ENCODE measurements around the gene CUX1.
"Not testable (repeated sequence)": the region's sequence is repeated elsewhere in the genome, so short reads cannot be mapped to it uniquely, and the experiment has no call there.

The CUX1 gene

DNA sequence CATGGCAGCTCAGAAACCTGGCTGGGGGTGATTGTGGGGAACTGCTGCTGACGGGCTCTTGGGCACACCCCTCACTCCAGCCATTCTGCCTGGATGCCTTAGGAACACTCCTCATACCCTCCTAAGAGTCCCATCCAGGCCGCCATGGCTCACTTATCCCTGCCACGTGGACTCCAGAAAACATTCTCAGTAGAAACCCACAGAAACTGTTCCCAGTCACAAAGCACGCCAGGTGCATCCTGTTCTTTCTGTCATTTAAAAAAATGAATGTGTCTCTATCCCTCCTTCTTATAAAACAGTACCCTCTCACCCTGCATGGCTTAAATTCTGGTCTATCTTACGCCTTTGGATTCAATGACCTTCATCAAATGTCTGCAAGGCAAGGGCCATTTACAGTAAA lies 177.7 kb downstream of the CUX1 start:
- Histone ChIP-seq H3K9me3 (ENCODE audit: control insufficient read depth, insufficient read depth, low read length) (no peaks in the 10 kb centered on the region), H3K4me1 (ENCODE audit: insufficient read depth, low read length) (peaks cover 13% of the 10 kb centered on the region; the same call in 1 of the 2 replicates), H3K9ac (ENCODE audit: low read depth, low read length) (no peak overlapping the region), H3K36me3 (ENCODE audit: insufficient read depth, low read length) (no peaks in the 10 kb centered on the region)

DNA sequence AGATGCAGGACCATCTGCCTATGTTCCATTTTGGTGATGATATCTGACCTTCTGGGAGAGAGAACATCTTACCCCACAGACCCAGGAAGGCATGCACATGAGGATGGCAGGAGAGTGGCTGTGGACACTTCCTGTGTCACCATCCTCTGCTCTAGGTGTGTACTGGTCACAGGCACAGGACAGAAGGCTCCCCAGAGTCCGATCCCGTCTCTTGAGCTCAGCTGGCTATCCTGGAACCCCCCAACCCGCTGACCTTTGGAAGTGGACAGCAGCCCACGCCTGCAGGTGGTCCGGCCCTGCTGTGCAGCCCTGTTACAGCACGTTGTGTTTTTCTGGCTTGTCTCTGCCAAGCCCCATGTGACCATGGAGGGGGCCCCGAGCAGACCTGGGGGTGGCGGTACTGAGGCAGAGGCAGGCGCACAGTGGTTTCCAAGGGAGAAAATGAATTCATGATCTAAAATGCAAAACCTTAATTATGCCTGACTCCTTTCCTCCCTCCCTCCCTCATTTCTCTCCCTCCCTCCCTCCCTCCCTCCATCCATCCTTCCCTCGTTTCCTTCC lies 178.8 kb downstream of the CUX1 start:
- peaks cover 20% of the 10 kb centered on the region for H3K4me1 ChIP-seq (ENCODE audit: insufficient read depth, low read length)
- H3K36me3 ChIP-seq (ENCODE audit: insufficient read depth, low read length) = no peaks in the 10 kb centered on the region
- H3K9ac ChIP-seq (ENCODE audit: low read depth, low read length) = no peak overlapping the region

DNA sequence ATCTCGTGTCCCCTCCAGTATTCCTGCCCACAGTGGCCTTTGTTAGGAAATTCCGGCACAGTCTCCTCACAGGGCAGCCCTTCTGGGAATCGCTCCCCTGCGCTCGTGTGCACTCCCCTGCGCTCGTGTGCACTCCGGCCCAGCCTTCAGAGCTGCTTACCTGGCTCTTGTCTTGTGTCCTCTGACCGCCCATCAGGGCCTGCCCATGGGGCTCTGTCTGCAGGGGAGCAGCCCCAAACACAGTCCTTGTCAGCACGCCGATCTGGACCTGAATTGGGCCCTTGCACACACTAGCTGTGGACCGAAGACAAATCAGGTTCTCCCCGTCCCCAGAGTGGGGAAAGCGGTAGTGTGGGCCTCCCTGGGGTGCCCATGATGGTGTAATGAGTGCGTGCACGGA lies 179.4 kb downstream of the CUX1 start:
- Histone ChIP-seq H3K9me3 (ENCODE audit: control insufficient read depth, insufficient read depth, low read length) (no peaks in the 10 kb centered on the region), H3K36me3 (ENCODE audit: insufficient read depth, low read length) (no peaks in the 10 kb centered on the region), H3K9ac (ENCODE audit: low read depth, low read length) (no peak overlapping the region), H3K4me1 (ENCODE audit: insufficient read depth, low read length) (peaks cover 20% of the 10 kb centered on the region)

More for the DNA sequence above, 178.8 kb downstream of the CUX1 start:
- H3K9me3 ChIP-seq (ENCODE audit: control insufficient read depth, insufficient read depth, low read length) = no peaks in the 10 kb centered on the region

DNA sequence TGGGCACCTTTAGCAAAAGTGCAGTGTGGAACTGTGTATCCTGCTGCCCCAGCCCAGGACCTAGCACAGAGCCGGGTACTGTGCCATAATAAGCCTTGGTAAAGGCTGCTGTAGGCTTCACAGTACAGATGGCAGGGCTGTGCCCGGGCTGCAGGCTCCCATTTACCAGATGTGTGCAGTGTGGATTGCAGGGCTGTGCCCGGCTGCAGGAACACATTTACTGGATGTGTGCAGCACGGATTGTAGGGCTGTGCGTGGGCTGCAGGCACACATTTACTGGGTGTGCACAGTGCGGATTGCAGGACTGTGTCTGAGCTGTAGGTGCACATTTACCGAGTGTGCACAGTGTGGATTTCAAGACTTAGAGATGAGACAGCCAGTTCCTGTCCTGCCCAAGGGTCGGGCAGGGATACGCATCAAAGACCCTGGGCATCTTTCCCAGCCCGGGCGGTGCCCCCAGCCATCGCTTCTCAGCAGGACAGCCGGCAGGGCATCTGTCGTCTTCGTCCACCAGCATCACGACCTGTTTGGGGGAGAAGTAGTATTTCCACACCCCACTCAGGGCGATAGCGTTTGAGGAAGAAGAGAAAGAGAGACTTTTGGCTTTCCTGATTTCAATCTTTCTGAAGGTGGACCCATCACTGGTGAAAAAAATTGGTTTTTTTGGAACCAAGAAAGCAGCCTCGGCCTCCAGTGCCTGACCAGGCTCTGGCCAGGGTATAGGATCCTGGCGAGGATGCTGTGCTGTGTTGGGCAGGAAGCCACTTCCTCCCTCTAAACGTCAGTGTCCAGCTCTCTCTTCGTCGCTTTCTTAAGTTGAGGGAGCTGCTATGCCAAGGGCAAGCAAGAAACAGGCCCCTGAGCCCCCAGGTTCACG lies 180.8 kb downstream of the CUX1 start:
- Histone ChIP-seq H3K9ac (ENCODE audit: low read depth, low read length) (no peak overlapping the region), H3K4me1 (ENCODE audit: insufficient read depth, low read length) (peaks cover 20% of the 10 kb centered on the region)

DNA sequence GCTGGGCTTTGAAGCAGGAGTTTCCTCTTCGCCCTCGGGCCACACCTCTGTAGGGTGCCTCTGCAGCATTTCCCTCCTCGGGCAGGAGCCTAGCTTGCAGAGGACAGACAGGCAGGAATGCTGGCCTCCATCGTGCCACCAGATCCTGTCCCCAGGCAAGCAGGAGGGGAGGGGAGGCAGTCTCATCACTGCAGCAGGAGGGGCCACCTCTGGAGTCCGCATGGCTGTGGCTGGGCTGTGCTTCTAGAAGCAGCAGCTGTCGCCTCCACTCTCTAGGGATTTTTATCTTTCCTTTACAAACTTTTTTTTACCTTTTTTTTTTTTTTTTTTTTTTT lies 181.4 kb downstream of the CUX1 start:
- Histone ChIP-seq H3K9me3 (ENCODE audit: control insufficient read depth, insufficient read depth, low read length) (no peaks in the 10 kb centered on the region), H3K4me1 (ENCODE audit: insufficient read depth, low read length) (peaks cover 20% of the 10 kb centered on the region), H3K36me3 (ENCODE audit: insufficient read depth, low read length) (no peaks in the 10 kb centered on the region), H3K9ac (ENCODE audit: low read depth, low read length) (no peak overlapping the region)

More for the DNA sequence above, 180.8 kb downstream of the CUX1 start:
- no peaks in the 10 kb centered on the region for H3K36me3 ChIP-seq (ENCODE audit: insufficient read depth, low read length)
- H3K9me3 ChIP-seq (ENCODE audit: control insufficient read depth, insufficient read depth, low read length) = no peaks in the 10 kb centered on the region

DNA sequence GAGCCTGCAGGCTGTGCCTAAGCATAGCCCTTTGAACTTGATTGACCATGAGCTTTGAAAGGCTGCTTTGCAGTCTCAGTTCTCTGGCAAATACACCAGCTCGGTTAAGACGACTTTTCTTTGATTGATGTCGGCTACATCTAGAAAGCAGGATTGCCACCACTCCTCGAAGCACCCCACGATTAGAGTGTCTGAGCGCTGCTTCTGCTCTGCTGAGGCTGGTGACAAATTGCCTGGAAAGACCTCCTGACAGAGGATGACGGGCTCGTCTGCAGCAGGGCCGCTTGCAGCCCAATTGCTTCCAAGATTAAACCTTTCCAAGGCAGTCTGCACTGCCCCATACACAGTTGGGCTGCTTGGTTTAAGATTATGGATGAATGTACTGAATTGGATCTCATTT lies 182.0 kb downstream of the CUX1 start:
- Histone ChIP-seq H3K36me3 (ENCODE audit: insufficient read depth, low read length) (no peaks in the 10 kb centered on the region), H3K4me1 (ENCODE audit: insufficient read depth, low read length) (peaks cover 20% of the 10 kb centered on the region), H3K9ac (ENCODE audit: low read depth, low read length) (no peak overlapping the region), H3K9me3 (ENCODE audit: control insufficient read depth, insufficient read depth, low read length) (no peaks in the 10 kb centered on the region)

DNA sequence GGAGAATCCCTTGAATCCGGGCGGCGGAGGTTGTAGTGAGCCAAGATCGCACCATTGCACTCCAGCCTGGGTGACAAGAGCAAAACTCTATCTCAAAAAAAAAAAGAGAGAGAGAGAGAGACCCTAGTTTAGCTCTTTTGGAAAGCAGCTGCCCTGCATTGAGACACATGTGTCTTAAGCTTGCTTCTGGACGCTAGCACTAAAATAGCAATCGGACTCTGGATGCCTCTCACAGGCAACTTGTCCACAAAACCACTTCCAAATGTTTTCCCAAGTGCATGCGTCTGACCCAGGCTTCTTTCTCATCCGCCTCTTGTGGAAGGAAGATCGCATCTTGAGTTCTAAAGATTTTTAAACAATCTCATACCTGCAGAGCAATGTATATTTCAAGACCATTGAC lies 182.7 kb downstream of the CUX1 start:
- Histone ChIP-seq H3K9ac (ENCODE audit: low read depth, low read length) (no peak overlapping the region), H3K9me3 (ENCODE audit: control insufficient read depth, insufficient read depth, low read length) (no peaks in the 10 kb centered on the region), H3K36me3 (ENCODE audit: insufficient read depth, low read length) (no peaks in the 10 kb centered on the region), H3K4me1 (ENCODE audit: insufficient read depth, low read length) (peaks cover 20% of the 10 kb centered on the region)

DNA sequence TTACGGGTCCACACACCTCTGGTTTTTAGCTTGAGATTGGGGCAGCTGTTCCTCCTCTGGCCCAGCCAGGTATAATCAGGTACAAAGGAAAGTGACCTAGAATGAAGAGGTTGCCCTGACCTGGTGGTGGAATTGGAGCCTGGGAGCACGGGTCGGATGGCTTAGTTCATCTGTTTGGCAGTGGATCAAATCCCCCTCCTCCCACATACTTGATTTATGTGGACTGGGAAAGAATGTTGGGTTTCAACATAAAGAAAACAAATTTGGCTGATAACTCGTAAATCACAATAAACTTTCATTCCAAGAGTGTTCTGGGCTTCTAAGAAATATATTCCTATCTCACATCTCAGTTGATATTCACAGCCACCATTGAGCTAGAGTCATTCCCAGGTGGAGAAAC lies 186.8 kb downstream of the CUX1 start:
- no peak overlapping the region for H3K9ac ChIP-seq (ENCODE audit: low read depth, low read length)
- no peaks in the 10 kb centered on the region for H3K9me3 ChIP-seq (ENCODE audit: control insufficient read depth, insufficient read depth, low read length)
- H3K36me3 ChIP-seq (ENCODE audit: insufficient read depth, low read length) = no peaks in the 10 kb centered on the region
- H3K4me1 ChIP-seq (ENCODE audit: insufficient read depth, low read length) = peaks cover 7% of the 10 kb centered on the region; the same call in 1 of the 2 replicates

DNA sequence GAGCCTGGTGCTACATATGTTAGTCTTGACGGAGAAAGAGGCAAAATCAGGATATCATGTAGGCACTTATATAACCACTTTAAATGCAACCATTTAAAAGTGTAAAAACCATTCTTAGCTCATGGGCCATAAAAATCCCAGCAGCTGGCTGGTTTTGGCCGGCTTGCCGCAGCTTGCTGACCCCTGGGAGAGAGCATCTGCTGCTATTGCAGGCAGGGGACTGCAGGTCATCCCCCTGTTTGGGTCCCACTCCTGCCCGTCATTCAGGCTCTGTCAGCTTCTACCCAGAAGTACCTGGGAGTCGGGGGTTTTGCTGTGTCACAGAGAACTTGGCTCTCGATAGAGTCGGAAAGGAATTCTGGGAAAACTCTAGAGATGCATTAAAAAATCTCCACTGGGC lies 187.4 kb downstream of the CUX1 start:
- H3K4me1 ChIP-seq (ENCODE audit: insufficient read depth, low read length) = peaks cover 7% of the 10 kb centered on the region; the same call in 1 of the 2 replicates
- H3K36me3 ChIP-seq (ENCODE audit: insufficient read depth, low read length) = no peaks in the 10 kb centered on the region
- no peak overlapping the region for H3K9ac ChIP-seq (ENCODE audit: low read depth, low read length)
- no peaks in the 10 kb centered on the region for H3K9me3 ChIP-seq (ENCODE audit: control insufficient read depth, insufficient read depth, low read length)

DNA sequence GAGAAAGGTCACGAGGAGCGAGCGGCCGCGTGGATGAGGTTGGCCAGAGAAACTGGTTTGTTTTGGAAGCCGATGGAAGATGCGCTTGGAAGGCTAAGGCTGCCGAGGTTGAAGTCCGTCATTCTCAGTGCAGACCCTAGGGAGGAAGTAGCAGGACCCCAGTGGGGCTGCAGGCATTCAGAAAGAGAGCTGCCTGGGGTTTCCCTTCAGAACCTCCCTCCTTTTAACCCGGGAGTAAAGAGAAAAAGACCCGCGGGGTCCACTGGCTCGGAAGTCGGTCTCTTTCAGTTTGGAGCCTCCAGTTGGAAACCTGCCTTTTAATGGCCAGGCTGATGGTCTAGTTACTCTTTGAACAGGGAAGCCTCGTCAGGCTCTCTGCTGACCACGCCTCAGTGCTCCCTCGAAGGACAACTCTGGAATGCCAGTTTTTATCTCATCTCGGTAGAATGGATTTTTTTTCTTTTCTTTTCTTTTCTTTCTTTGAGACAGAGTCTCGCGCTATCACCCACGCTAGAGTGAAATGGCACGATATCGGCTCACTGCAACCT lies 188.6 kb downstream of the CUX1 start:
- no peak overlapping the region for H3K9ac ChIP-seq (ENCODE audit: low read depth, low read length)
- H3K4me1 ChIP-seq (ENCODE audit: insufficient read depth, low read length) = no peaks in the 10 kb centered on the region

DNA sequence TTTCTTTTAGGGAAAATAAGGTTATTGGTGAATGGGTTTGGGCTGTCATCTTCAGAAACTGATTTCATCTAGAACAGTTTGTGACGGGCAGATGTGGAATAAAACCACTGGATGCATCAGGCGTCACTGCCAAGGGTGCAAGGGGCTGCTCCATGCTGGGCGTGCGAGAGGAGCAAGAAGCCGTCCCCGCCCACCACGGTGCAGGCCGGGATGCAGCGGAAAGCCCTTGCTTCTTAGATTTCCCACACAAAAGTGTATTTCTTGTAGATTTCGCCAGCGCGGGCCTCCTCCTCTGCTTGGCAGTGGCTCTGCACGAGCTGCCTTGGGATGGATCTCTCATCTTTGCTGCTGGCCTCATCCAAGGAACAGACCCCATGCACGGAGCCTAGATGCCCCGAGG lies 189.3 kb downstream of the CUX1 start:
- no peaks in the 10 kb centered on the region for H3K4me1 ChIP-seq (ENCODE audit: insufficient read depth, low read length)
- H3K9ac ChIP-seq (ENCODE audit: low read depth, low read length) = no peak overlapping the region

More for the DNA sequence above, 188.6 kb downstream of the CUX1 start:
- no peaks in the 10 kb centered on the region for H3K36me3 ChIP-seq (ENCODE audit: insufficient read depth, low read length)
- H3K9me3 ChIP-seq (ENCODE audit: control insufficient read depth, insufficient read depth, low read length) = no peaks in the 10 kb centered on the region

DNA sequence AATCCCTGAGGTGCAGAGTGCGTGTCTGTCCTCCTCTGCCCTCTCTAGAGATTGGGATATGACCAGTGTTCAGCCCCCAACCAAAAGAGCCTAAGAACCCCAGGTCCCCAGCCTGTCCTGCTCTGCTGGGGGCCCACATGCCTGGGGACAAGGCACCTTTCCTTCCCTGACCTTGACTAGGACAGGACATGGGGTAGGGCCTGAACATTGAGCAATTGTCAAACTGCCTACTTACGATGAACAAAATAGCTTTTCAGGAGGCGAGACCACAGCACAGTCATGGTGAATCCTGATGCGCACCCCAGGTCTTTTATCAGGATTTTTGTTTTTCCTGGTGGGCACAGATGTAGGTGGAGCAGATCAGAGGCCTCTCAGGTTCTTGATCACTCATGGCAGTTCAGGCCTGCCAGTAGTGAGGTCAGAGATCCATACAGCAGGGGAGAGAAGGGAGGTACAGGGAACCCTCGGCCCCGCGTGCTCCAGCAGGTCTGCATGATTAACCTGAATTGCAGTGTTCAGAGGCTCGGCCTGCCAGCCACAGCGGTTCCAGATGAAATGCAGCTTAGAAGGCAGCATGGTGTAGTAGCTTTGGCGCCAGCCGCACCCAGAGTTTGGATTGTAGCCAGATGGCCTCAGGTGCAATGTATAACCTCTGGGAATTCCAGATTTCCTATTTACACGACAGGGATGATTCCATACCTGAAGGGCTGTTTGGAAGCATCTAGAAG lies 191.3 kb downstream of the CUX1 start:
- Histone ChIP-seq H3K9me3 (ENCODE audit: control insufficient read depth, insufficient read depth, low read length) (no peaks in the 10 kb centered on the region), H3K9ac (ENCODE audit: low read depth, low read length) (no peak overlapping the region), H3K36me3 (ENCODE audit: insufficient read depth, low read length) (no peaks in the 10 kb centered on the region), H3K4me1 (ENCODE audit: insufficient read depth, low read length) (no peaks in the 10 kb centered on the region)

More for the DNA sequence above, 189.3 kb downstream of the CUX1 start:
- no peaks in the 10 kb centered on the region for H3K9me3 ChIP-seq (ENCODE audit: control insufficient read depth, insufficient read depth, low read length)
- H3K36me3 ChIP-seq (ENCODE audit: insufficient read depth, low read length) = no peaks in the 10 kb centered on the region

DNA sequence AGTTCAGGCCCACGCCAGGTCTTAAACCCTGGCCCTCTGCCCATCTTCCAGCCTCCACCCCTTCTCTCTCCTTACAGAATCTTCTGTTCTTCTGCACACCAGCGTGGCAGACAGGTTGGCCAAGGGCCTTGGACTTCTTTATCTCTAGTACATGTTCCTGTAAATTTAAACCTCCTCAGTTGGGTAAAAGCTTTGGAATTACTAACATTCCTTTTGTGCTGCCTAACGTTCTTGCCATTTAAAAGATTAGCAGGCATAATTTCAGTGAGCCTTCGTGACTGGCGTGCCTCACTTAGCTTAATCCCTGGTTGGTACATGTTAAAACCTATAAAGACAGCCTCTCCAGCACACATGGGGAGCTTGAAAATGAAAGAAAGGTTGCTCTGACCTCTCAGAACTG lies 192.2 kb downstream of the CUX1 start:
- Histone ChIP-seq H3K9ac (ENCODE audit: low read depth, low read length) (no peak overlapping the region), H3K36me3 (ENCODE audit: insufficient read depth, low read length) (no peaks in the 10 kb centered on the region), H3K4me1 (ENCODE audit: insufficient read depth, low read length) (no peaks in the 10 kb centered on the region), H3K9me3 (ENCODE audit: control insufficient read depth, insufficient read depth, low read length) (no peaks in the 10 kb centered on the region)

DNA sequence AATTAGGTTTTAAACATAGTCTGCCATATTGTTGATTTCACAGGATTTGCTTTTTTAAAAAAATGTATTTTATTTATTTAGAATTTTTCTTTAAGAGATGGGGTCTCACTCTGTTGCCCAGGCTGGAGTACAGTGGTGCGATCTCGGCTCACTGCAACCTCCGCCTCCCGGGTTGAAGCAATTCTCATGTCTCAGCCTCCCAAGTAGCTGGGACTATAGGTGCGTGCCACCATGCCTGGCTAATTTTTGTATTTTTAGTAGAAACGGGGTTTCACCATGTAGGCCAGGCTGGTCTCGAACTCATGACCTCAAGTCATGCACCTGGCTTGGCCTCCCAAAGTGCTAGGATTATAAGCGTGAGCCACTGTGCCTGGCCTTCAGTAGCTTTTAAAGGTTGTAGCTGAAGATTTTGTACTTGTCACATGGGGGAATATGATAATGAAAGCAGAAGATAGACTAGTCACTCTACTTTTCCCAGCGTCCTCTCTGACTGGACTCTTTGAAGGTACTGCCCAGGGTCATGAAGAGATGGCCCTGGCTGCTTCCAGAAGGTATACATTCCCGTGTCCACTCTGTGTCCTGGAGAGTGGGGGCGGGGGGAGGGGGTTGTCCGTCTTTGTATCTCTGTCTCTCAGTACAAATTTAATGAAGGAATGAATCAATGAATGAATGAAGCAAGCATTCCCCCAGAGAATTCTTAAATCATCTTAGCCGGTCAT lies 194.8 kb downstream of the CUX1 start:
- not testable (repeated sequence) for H3K9me3 ChIP-seq (ENCODE audit: control insufficient read depth, insufficient read depth, low read length); H3K4me1 ChIP-seq (ENCODE audit: insufficient read depth, low read length); H3K9ac ChIP-seq (ENCODE audit: low read depth, low read length); H3K36me3 ChIP-seq (ENCODE audit: insufficient read depth, low read length)
